Measurements from ENCODE around the gene SLC25A34.

SLC25A34 gene

GRCh38 chr1:15714406-15715136, 21.5 kb upstream of the SLC25A34 start:
- no peak for DNase-seq

- DNase-seq = no peak
These were observed 18.5 kb upstream of the SLC25A34 start for GRCh38 chr1:15717418-15718125.

GRCh38 chr1:15718199-15718601, 17.9 kb upstream of the SLC25A34 start:
- DNase-seq = no peak

- DNase-seq = no peak
These were observed 16.5 kb upstream of the SLC25A34 start for GRCh38 chr1:15719381-15720120.

GRCh38 chr1:15720861-15721260, 15.2 kb upstream of the SLC25A34 start:
- no peak for DNase-seq

- no peak for DNase-seq
These were observed 13.6 kb upstream of the SLC25A34 start for GRCh38 chr1:15722411-15722810.

GRCh38 chr1:15722836-15723532, 13.1 kb upstream of the SLC25A34 start:
- DNase-seq = no peak

- no peak for DNase-seq
These were observed 12.3 kb upstream of the SLC25A34 start for GRCh38 chr1:15723631-15724246.

- no peak for DNase-seq
These were observed 10.8 kb upstream of the SLC25A34 start for GRCh38 chr1:15724949-15725880.

- no peak for DNase-seq
These were observed 9.6 kb upstream of the SLC25A34 start for GRCh38 chr1:15726508-15726907.

GRCh38 chr1:15727021-15727420, 9.0 kb upstream of the SLC25A34 start:
- no peak for DNase-seq

GRCh38 chr1:15727424-15727823, 8.6 kb upstream of the SLC25A34 start:
- DNase-seq = no peak

GRCh38 chr1:15727866-15728534, 8.1 kb upstream of the SLC25A34 start:
- DNase-seq = no peak

GRCh38 chr1:15728937-15729657, 7.0 kb upstream of the SLC25A34 start:
- no peak for DNase-seq

- no peak for DNase-seq
These were observed 5.6 kb upstream of the SLC25A34 start for GRCh38 chr1:15730423-15730822.

GRCh38 chr1:15730936-15731335, 5.1 kb upstream of the SLC25A34 start:
- no peak for DNase-seq

GRCh38 chr1:15731735-15732685, 4.0 kb upstream of the SLC25A34 start:
- DNase-seq = no peak

GRCh38 chr1:15732686-15733081, 3.4 kb upstream of the SLC25A34 start:
- DNase-seq = no peak

- no peak for DNase-seq
These were observed 2.8 kb upstream of the SLC25A34 start for GRCh38 chr1:15733218-15733725.
